ENCODE measurements around the gene ZNF451.

Gene ZNF451

DNA sequence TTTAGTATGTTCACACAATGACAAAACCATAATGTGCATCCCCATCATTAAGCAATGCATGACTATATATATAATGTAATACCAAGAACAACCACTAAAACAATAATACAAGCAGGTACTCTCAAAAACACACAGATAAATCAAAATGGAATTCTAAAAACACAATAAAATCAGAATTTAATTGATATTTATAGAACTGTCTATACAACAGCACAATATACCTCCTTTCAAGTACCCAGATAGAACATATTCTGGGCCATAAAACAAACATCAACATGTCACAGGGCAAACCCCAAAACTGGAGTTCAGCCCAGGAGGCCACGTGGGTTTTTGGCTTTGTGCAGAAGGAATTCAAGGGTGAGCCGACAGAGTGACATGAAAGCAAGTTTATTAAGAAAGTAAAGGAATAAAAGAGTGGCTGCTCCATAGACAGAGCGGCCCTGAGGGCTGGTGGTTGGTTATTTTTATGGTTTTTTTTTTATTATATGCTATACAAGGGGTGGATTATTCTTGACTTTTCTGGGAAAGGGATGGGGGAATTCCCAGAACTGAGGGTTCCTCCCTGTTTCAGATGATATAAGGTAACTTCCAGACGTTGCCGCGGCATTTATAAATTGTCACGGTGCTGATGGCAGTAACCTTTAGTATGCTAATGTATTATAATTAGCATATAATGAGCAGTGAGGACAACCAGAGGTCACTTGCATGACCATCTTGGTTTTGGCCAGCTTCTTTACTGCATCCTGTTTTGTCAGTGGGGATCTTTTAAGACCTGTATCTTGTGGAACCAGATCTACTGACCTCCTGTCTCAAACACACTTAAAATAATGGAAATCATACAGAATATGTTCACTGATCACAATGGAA, 126.5 kb downstream of the ZNF451 start:
- no peak for DNase-seq

DNA sequence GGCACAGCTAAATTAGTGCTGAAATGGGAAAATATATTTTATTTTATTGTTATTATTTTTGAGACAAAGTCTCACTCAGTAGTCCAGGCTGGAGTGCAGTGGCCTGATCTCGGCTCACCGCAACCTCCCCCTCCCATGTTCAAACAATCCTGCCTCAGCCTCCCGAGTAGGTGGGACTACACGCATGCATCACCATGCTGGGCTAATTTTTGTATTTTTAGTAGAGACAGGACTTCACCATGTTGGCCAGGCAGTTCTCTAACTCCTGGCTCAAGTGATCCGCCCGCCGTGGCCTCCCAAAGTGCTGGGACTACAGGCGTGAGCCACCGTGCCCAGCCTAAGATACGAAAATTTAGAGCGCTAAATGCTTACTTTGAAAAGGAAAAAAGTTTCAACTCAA, 127.3 kb downstream of the ZNF451 start:
- DNase-seq: no peak

All from activated CD4-positive, alpha-beta T cell treated with anti-CD3 and anti-CD28 coated beads for 4 hours (primary cell).